ENCODE results near the gene FOXQ1. TPM values are rescaled to one million over a fixed set of nuclear protein-coding genes. Genes with fewer than 3 reads are reported as not detected.

FOXQ1 gene
- total and polyA plus RNA-seq, 2 of the 13 experiments (the other 11 are each of a cell fraction or from before 2014, with no cell fraction given): 35.2 to 39.8 TPM

DNA sequence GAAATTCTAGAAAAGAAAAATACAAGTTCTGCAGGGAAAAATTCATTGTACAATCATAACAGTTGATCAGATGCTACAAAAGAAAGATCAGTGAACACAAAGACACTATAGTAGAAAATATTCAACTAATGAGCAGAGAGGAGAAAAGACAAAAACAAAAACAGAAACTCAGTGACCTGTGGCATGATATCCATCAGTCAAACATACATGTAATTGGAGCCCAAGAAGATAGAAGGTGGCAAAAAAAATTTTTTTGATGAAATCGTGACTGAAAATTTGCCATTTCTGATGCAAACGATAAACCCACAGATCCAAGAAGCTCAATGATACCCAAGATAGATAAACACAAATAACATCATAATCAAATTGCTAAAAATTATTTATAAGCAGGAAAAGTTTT is 13.1 kb upstream of the FOXQ1 start (continued):
- TF ChIP-seq FOXM1 (CRISPR knock-in tag; IDR thresholded peaks at IDR 0.05) (no peak), NFE2L1 (CRISPR knock-in tag; IDR thresholded peaks at IDR 0.05; ENCODE audit: borderline replicate concordance) (no peak), ZNF557 (CRISPR knock-in tag; IDR thresholded peaks at IDR 0.05) (no peak), ZNF205 (CRISPR knock-in tag; IDR thresholded peaks at IDR 0.05) (no peak)
- TF ChIP-seq, protein P1, sequence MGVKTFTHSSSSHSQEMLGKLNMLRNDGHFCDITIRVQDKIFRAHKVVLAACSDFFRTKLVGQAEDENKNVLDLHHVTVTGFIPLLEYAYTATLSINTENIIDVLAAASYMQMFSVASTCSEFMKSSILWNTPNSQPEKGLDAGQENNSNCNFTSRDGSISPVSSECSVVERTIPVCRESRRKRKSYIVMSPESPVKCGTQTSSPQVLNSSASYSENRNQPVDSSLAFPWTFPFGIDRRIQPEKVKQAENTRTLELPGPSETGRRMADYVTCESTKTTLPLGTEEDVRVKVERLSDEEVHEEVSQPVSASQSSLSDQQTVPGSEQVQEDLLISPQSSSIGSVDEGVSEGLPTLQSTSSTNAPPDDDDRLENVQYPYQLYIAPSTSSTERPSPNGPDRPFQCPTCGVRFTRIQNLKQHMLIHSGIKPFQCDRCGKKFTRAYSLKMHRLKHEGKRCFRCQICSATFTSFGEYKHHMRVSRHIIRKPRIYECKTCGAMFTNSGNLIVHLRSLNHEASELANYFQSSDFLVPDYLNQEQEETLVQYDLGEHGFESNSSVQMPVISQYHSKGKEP (CRISPR knock-in tag; IDR thresholded peaks at IDR 0.05): no peak
- TF ChIP-seq, protein P2, sequence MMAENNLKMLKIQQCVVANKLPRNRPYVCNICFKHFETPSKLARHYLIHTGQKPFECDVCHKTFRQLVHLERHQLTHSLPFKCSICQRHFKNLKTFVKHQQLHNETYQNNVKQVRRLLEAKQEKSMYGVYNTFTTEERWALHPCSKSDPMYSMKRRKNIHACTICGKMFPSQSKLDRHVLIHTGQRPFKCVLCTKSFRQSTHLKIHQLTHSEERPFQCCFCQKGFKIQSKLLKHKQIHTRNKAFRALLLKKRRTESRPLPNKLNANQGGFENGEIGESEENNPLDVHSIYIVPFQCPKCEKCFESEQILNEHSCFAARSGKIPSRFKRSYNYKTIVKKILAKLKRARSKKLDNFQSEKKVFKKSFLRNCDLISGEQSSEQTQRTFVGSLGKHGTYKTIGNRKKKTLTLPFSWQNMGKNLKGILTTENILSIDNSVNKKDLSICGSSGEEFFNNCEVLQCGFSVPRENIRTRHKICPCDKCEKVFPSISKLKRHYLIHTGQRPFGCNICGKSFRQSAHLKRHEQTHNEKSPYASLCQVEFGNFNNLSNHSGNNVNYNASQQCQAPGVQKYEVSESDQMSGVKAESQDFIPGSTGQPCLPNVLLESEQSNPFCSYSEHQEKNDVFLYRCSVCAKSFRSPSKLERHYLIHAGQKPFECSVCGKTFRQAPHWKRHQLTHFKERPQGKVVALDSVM (CRISPR knock-in tag; IDR thresholded peaks at IDR 0.05): no peak

DNA sequence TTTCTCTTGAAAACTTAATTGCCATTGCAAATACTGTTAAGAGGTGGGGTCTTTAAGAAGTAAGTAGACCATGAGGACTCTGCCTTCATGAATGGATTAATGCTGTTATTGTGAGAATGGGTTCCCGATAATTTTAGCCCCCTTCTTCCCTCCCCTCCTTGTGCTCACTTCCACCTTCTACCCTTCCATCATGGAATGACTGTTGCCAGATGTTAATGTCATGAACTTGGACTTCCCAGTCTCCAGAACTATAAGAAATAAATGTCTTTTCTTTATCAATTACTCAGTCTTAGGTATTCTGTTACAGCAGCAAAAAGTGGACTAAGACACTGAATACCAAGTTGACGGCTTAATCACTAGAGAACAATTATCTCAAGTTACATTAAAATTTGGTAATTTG is 5.8 kb upstream of the FOXQ1 start:
- no TSS peak for BruUV-seq (replicated peaks)
- 98% methylated on average over 2 of the region's 2 CpGs for WGBS (ENCODE audit: low lambda C conversion rate)
- in situ Hi-C loops (cut with HindIII; ENCODE audit: extremely low pct_ligation_motif_present, low pct_unique_long_range_greater_than_20kb) (no loop called here), intact Hi-C loops (cut with micrococcal nuclease; ENCODE audit: unreplicated experiment) (no loop called here)
- FAIRE-seq: no peak
- H3K36me3 ChIP-seq (replicated peaks in 1 of 2; ENCODE audit: control insufficient read depth in 1 of 2, insufficient read depth in 2 of 2, low read length in 2 of 2): no peaks in the 10 kb centered on the region
- CTCF ChIA-PET (ENCODE audit: low intra/inter-chr PET ratio, low total read pairs): no interaction called here
- H3K27me3 ChIP-seq (ENCODE audit: control insufficient read depth in 1 of 2, insufficient read depth in 2 of 2, low read length in 2 of 2): no peaks in the 10 kb centered on the region; a peak in 1 of 5 replicates
- H2AFZ ChIP-seq (ENCODE audit: low read length): no peak overlapping the region
- no peaks in the 10 kb centered on the region; the same call in 1 of the 2 replicates for H3K9me3 ChIP-seq (ENCODE audit: low read length)
- no peak for ATAC-seq
- TF ChIP-seq ZNF564 (CRISPR knock-in tag; IDR thresholded peaks at IDR 0.05): peak; percentile 98
- TF ChIP-seq SNAPC2 (CRISPR knock-in tag; IDR thresholded peaks at IDR 0.05): no peak
- no peak for TF ChIP-seq GTF2F1 (IDR thresholded peaks at IDR 0.05; ENCODE audit: low read length)
- TF ChIP-seq ZNF879 (CRISPR knock-in tag; IDR thresholded peaks at IDR 0.05): no peak
- no peak overlapping the region for H3K4me3 ChIP-seq (replicated peaks in 1 of 3; ENCODE audit: insufficient read depth in 1 of 3, low read depth in 2 of 3, low read length in 3 of 3)
- no peak overlapping the region for H3K9ac ChIP-seq (ENCODE audit: insufficient read depth, low read depth, low read length)
- no peak overlapping the region for H3K27ac ChIP-seq (ENCODE audit: extremely low read length, insufficient read depth, low read length)
- DNase-seq (ENCODE audit: low spot score): no peak
- peaks cover 26% of the 10 kb centered on the region for H3K4me1 ChIP-seq (ENCODE audit: insufficient read depth, low read length)
- H4K20me1 ChIP-seq (ENCODE audit: insufficient read depth, low read length): no peaks in the 10 kb centered on the region
- no peak overlapping the region for H3K4me2 ChIP-seq (ENCODE audit: low read depth, low read length)
- peaks cover 4% of the 10 kb centered on the region for H3K79me2 ChIP-seq (ENCODE audit: insufficient read depth, low read length)
- POLR2A ChIA-PET: no interaction called here
